Keratinocyte (primary cell): Measurements from ENCODE around the gene USP34.

Experiments
- CTCF ChIP-seq, 3 experiments: IDR thresholded peaks in 1 of 3; conservative IDR thresholded peaks in 1 of 3; optimal IDR thresholded peaks in 1 of 3; 2 replicates in 2 of 3; 3 replicates in 1 of 3; pipeline versions ENCODE3 to v1.5.1; 2011; ENCODE audit warnings: low read length in 3 of 3, mild to moderate bottlenecking in 3 of 3, moderate library complexity in 2 of 3, control low read depth in 1 of 3, inconsistent platforms in 1 of 3; ENCODE audit not compliant: insufficient read depth in 2 of 3; ENCODE audit errors: extremely low read depth in 1 of 3
- EZH2 ChIP-seq: IDR thresholded peaks from one replicate; pipeline ENCODE4 v1.6.1; 2012; ENCODE audit warnings: inconsistent platforms, mild to moderate bottlenecking, low read length, moderate library complexity

GRCh38 chr2:61359058-61359457 is 111.8 kb downstream of the USP34 start:
- TF ChIP-seq CTCF (optimal IDR thresholded peaks at IDR 0.05 in 1 of 3, IDR thresholded peaks at IDR 0.05 in 1 of 3, conservative IDR thresholded peaks at IDR 0.05 in 1 of 3; ENCODE audit: extremely low read depth in 1 of 3, insufficient read depth in 2 of 3, low read length in 3 of 3) (no peak), EZH2 (no peak)
